Stimulated activated CD4-positive, alpha-beta T cell treated with anti-CD3 and anti-CD28 coated beads, Interleukin-2, amount 100 ng/mL, for 4 hours (primary cell): ENCODE measurements around the gene PTDSS2.
"Not testable (repeated sequence)": the region's sequence is repeated elsewhere in the genome, so short reads cannot be mapped to it uniquely, and the experiment has no call there.

Experiments used
- DNase-seq: peaks from one replicate; pipeline ENCODE4 v3.0.0-alpha.2; 2020; ENCODE audit warnings: low read depth

Gene PTDSS2

DNA sequence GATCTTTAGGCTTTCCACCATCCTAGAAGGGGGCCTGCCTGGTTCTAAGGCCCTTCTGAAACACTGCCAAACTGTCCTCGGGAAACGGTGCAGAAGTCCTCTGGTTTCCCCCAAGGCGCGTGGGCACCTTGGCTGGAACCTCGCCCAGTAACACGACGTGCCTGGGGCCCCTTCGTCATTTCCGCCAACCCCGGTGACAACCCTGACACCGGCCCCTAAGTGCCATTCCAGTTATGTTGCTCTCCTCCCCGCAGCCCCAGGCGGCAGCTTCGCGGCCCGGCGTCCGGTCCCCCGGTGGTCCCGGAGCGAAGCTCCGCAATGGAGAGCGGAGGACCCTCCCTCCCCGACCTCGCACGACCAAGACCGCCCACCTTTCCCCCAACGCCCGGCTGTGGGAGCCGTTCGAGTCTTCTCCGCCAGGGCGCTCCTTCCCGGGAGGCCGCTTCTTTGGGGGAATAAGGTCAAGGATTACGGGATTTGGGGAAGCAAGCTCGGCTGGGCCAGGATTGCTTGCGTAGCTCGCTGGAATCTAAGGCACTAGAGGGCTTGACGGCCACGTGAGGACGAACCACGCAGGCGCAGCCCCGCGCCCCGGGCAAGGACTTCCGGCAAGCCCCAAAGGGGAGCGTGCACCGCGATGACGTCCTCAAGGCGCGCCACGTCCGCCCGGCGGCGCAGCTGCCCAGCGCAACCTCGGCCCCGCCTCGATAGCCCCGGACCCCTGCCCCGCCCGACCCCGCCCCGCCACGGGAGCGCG, 56.3 kb downstream of the PTDSS2 start:
- peak; percentile 95 for DNase-seq

DNA sequence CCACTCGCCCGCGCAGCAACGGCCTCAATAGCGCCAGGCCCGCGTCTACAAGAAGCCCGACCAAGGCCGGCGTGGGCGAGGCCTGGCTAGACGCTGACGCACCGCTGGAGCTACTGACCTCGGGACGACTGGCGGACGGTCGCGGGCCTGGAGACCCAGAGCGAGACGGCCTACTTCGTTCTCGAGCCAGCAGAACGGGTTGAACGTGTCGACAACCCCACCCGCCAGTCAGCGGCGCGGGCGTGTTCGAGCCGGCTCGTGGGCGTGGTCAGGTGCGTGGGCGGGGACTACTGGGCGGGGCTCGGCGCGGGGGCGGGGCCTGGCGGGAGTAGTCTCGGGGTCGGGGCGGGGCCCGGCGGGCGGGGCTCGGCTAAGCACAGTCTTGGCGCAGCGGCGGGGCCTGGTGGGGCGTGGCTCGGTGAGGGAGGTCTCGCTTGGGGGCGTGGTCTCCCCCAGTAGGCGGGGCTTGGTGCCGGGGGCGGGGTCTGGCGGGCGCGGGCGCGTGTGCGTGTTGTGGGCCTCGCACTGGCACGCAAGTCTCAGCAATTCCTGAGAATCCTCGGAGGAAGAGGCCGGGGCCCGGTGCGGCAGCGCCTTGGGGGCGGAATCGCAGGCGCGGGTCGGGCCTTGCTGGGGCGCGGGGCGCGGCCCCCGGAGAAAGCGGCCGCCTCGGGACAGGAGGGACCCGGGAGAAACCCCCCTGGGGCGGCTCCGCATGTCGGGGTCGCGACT, 57.1 kb downstream of the PTDSS2 start, which contains the start of gene RNH1:
RNH1 (minus strand) TSS at position 248 of the 732 bp plus-strand sequence. CDS start 5,080 bp downstream, outside the sequence.
- DNase-seq, result peak; percentile 99

DNA sequence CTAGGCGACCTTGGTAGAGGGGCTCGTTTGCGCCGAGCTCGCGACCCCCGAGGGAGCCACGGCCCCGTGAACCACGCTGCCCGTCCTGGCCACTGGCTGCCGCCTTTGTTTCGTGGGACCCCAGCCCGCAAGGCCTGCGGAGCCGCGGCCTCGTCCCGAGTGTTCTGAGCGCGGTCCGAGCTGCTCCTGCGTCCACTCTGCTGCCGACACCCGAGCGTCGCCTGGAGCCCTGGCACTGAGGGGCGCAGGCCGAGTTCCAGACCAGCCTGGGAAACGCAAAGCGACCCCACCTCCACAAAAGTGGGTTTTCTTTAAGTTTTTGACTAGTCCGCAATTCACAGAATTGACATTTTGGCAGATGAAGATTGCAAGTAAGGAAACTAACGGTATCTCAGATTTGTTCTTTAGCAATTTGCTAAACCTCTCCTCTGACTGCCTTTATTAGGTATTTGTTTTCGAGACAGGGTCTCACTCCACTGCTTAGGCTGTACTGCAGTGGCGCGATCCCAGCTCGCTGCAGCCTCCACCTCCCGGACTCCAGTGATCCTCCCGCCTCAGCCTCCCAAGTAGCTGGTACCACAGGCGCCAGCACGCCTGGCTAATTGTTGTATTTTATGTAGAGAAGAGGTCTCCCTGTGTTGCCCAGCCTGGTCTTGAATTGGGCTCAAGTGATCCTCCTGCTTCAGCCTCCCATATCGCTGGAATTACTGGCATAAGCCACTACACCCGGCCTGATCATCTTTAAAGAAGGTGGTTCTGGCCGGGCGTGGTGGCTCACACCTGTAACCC, 57.8 kb downstream of the PTDSS2 start:
- DNase-seq, result no peak

DNA sequence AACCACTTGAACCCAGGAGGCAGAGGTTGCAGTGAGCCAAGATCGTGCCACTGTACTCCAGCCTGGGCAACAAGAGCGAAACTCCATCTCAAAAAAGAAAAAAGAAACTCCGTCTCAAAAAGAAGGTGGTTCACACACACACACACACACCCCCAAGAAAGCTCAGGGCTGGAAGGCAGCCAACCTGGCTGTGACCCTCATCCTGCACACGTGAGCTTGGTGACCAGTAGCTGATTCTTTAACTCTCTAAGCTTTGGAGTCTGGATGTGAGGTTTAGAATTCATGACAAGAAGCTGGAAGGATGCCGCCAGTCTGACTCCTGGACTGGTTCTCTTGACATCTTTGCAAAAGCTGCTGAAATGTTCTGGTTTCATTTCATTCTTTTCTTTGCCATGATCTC, 58.9 kb downstream of the PTDSS2 start:
- DNase-seq, result no peak

DNA sequence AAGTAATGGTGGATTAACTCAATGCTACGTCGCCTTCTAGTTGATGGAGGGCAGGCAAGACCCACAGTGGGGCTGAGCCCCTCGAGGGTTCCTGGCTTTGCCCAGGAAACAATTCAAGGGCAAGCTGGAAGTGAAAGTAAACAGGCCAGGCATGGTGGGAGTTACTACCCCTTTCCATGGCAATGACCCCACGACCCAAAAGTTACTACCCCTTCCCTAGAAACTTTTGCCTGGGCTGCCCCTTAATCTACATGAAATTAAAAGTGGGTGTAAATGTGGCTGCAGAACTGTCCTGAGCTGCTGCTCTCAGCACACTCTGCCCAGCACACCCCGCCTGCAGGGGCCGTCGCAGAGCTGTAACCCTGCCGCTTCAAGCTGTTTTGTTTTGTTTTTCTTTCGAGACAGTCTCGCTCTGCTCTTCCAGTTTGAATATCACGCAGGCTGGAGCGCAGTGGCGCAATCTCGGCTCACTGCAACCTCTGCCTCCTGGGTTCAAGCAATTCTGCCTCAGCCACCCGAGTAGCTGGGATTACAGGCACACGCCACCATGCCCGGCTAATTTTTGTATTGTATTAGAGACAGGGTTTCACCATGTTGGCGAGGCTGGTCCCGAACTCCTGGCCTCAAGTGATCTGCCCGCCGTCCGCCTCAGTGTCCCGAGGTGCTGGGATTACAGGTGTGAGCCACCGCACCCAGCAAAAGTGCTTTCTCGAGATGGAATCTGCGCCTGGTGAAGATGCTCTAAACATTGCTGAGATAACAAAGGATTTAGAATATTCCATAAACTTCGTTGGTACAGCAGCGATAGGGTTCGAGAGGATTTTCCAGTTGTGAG, 62.9 kb downstream of the PTDSS2 start:
- no peak for DNase-seq

DNA sequence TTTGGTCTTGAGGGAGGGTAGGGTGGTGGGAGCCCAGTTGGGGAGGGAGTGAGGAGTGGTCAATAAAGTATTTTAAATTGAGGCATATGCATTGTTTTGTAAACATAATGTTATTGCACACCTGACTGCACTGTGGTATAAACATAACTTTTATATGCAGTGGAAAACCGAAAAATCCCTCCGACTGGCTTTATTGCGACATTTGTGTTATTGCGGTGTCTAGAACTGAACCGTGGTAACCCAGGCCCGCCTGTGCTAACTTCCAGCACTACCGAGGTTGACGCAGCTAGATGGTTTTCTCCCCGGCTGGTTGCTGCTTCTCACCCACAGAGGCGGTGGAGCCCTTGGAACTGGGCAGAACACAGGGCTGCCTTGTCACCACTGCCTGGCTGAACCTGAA, 64.5 kb downstream of the PTDSS2 start:
- DNase-seq, result no peak

DNA sequence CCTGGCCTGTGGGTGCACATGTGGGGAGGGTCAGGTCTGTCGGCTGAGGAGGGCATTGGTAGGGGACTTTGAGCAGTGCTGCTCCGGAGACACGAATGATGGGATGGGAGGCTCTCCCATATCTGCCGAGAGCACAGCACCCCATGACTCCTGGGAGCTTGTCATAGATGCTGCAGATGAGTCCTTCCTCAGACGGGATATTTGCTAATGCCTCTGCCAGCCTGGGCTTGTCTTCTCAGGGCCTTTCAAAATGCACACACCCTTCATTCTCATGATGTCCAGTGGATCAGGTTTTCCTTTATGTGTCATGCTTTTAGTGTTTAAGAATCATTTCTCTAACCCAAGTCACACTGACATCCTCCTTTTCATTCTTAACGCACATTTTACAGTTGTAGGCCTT, 65.1 kb downstream of the PTDSS2 start:
- no peak for DNase-seq

DNA sequence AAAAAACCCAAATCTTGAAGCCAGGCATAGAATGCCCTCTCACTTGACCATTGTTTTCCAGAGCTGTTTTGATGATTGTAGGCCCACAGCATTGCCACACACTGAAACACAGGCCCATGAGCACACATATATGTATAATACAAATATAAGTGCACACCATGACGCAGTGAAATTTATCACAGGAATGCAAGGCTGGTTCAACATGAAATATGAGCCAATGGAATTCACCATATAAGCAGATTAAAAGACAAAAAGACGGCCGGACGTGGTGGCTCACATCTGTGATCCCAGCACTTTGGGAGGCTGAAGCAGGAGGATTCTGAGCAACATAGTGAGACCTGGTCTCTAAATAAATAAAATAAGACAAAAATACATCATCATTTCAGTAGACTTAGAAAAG, 66.3 kb downstream of the PTDSS2 start:
- no peak for DNase-seq

DNA sequence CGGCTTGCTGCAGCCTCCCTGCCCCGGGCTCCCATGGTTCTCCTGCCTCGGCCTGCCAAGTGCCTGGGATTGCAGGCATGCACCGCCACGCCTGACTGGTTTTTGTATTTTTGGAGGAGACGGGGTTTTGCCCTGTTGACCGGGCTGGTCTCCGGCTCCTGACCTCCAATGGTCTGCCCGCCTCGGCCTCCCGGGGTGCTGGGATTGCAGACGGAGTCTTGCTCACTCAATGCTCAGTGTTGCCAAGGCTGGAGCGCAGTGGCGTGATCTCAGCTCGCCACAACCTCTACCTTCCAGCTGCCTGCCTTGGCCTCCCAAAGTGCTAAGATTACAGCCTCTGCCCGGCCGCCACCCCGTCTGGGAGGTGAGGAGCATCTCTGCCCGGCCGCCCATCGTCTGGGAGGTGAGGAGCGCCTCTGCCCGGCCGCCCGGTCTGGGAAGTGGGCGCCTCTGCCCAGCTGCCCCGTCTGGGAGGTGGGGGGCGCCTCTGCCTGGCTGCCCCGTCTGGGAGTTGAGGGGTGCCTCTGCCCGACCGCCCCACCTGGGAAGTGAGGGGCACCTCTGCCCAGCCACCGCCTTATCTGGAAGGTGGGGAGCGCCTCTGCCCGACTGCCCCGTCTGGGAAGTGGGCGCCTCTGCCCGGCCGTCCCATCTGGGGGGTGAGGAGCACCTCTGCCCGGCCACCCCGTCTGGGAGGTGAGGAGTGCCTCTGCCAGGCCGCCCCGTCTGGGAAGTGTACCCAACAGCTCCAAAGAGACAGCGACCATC, 67.0 kb downstream of the PTDSS2 start:
- DNase-seq, result not testable (repeated sequence)

DNA sequence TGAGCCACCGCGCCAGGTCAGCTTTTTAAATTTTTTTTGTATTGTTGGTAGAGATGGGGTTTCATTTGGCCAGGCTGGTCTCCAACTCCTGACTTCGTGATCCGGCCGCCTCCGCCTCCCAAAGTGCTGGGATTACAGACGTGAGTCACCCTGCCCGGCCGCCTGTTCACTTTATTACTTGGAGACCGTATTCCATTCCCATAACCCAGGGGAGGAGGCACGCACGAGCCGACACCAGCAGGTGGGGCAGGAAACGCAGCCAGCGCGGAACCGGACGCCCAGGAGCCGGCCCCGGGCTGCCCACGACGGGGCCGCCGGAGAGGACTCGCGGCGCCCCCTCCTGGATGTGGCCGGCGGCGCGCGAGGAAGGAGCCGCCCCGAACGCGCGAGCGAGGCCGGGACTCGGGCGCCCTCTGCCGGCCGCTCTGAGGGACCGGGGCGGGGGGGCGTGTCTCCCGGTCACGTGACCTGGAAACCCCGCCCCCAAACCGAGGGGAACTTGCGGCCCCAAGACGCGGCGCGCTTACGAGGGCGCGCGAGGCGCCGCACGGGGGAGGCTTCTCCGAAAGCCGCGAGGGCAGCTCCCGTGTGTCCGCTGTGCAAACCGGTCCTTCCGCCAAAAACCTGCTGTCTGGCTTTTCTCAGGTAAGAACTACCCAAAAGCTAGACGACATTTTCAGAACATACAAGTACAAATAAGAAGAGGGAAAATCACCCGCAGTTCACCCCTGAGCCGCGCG, 68.6 kb downstream of the PTDSS2 start:
- DNase-seq, result peak; percentile 78

DNA sequence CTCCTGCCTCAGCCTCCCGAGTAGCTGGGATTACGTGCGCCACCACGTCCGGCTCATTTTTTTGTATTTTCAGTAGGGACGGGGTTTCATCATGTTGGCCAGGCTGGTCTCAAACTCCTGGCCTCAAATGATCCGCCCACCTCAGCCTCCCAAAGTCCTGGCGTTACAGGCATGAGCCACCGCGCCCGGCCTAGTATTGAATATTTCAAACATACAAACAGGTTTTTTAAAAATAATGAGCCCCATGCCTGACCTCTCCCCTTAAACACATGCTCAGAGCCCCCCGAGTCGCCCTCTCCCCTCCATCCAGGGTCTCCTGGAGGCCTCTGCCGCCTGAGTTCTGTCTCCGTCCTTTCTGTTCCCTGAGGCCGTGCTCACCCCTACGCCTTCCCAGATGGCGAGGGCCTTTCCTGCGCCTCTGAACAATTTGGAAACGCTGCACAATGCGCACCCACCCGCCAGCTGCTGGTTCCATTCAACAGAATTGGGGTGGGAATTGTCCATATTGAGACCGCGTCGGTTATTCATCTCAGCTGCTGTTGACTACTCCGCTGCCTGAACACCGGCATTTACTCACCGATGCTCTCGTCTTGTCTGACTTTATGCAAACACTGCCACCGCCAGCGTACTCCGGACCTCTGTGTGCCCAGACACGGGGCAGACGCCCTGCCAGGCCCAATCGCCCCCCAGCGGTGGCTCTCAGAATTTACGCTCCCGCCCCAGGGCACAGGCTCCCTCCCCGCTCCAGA, 70.5 kb downstream of the PTDSS2 start:
- no peak for DNase-seq

DNA sequence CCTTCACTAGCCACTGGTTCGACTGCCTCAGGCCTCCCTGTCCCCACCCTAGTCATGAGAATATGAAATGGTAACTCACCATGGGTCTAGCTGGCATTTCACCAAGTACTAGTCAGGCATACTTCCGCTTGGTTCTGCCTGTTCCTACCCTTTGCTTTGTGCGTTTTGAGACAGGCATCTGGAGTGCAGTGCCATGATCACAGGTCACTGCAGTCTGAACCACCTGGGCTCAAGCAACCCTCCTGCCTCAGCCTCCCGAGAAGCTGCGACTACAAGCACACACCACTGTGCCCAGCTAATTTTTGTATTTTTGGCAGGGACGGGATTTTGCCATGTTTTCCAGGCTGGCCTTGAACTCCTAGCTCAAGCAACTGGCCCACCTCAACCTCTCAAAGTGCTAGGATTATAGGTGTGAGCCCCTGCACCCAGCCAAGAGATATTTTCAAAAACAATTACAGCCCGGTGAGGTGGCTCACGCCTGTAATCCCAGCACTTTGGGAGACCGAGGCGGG, 71.2 kb downstream of the PTDSS2 start:
- DNase-seq, result no peak

DNA sequence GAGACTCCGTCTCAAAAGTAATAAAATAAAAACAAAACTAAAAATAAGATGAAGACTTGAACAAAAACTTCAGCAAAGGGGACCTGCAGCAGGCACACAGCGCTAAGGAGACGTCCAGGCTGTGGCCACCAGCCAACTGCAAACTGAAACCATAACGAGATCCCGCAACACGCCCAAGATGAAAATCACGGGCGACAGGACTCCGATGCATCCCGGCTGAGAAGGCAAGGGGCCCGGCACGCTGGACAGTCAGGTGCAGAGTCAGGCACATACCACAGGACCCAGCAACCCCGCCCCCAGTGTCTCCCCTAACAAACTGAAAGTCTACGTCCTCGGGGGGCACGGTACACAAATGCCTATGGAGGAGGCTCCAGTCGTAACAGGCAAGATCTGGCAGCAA, 76.1 kb downstream of the PTDSS2 start:
- no peak for DNase-seq

DNA sequence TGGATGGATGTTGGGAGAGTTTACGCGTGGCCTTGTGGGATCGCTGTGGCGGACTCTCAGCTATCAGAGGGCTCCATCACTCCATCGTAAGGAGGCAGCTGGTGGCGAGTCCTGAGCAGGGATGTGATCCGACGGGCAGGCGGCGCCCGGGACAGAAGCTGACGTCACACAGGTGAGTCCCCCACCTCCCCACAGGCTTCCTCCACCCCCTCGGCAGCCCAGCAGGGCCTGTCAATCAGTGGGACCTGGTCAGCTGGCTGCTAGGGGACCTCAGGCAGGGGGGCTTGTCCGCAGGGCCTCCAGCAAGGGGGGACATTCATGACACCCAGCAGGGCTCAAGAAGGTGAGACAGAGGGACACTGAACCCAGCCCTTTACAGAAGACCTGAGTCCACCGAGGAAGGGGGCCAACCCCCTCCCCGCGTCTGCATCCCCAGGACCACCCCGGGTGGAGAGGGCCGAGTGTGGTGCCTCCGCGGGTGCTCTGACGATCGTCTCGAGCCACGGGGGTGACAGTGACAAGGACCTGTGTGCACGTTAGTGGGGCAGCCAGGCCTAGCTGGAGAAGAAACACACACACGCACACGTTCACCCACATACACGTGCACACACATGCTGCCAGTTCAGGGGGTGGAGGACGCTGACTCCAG, 78.2 kb downstream of the PTDSS2 start:
- no peak for DNase-seq

DNA sequence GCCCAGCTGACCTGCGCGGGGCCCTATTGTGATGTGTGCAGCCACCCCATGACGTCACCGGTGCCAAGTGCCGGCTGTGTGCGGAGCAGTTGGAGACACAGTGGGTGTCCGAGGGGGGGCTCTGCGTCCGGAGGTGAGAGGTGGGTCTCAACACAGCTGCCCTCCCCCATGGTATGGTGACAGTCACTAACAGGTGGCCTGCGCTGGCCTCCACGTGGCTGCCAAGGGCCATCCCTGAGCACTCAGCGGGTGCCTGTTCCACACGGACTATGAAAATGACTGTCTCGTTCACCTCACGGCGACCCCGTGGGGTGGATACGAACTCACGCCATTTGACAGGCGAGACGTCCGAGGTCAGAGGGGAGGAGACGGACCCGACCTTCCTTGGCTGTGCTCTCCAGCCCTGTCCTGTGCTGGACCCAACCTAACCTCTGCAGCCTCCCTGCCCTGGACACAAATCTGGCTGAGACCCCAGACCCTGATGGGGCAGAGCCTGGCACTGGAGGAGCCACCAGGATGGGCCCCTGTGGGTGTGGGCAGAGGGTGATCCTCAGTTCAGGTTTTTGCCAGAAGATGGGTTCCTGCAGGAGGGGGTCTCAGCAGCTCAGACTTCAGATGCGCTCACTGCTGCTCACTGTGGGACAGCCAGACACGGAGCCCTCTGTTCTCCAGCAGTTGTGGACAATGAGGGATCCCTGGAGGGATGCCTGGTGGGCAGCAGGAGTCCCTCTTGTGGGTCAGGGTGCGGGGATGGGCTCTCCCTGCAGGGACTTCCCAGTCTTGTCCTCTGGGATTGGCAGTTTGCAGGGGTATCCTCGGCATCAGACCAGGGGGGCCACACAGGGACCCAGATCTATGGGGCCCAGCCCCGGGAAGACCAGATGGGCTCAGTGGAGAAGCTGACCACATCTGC, 79.0 kb downstream of the PTDSS2 start:
- no peak for DNase-seq

DNA sequence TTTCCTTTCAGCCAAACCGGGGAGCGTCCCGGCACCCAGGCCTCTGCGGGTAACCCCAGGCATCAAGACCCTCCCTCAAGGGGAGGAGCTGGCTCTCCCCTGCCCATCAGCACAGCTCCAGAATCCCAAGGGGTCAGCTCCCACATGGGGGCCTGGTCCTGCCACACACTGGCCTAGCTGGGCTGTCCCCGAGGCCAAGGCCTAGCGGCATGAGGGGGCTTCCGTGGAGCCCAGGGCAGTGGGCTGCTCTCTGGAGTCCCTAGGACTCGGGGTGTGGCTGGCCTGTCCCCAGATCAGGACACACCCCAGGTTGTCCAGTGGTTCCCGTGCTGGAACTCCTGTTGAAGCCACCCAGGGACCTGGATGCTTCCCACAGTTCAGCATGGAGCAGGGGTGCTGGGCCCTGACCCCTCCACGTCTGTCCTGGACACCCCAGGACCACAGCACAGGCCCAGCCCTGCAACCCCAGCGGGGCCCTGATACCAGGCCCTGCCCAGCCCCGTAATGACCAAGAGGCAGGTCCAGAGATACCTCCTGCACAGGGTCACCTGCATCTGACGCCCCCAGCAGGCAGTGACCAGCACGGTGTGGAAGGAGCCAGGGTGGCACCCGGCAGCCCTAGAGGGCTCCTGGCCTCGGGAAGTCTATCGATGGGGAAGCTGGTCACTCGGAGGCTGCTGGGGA, 79.8 kb downstream of the PTDSS2 start:
- no peak for DNase-seq
